Fibroblast of skin of abdomen (primary cell): ENCODE data around the gene C17orf107.
A peak's percentile ranks its signal among the peaks of the same experiment; 100 is the strongest.
"Not testable (repeated sequence)": the region's sequence is repeated elsewhere in the genome, so short reads cannot be mapped to it uniquely, and the experiment has no call there.

ENCODE experiments used
- DNase-seq: peaks from one replicate; pipeline ENCODE4 v3.0.0-alpha.2; 2013

Gene C17orf107

GRCh38 chr17:4901108-4901647, 1.8 kb downstream of the C17orf107 start:
- no peak for DNase-seq

- no peak for DNase-seq
Observed at GRCh38 chr17:4901648-4902344, 2.5 kb downstream of the C17orf107 start.

DNA sequence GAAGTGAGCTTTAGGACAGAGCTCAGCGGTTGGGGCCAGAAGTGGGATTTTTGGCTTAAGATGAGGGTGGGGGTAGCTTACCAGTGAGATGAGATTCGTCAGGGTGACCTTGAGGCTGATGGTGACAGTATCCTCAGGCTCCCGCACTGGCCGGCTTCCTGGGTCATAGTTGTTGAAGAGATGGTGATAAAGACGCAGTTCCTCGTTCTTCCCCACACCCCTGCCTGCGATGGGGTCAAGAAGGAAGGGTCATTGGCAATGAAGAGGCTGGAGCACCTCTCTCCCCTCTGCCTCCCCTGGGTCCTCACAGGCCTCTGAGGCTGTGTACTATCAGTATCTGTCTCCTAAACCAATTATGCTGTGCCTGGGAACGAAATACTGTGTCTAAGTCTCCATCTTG, 3.2 kb downstream of the C17orf107 start:
- no peak for DNase-seq

DNA sequence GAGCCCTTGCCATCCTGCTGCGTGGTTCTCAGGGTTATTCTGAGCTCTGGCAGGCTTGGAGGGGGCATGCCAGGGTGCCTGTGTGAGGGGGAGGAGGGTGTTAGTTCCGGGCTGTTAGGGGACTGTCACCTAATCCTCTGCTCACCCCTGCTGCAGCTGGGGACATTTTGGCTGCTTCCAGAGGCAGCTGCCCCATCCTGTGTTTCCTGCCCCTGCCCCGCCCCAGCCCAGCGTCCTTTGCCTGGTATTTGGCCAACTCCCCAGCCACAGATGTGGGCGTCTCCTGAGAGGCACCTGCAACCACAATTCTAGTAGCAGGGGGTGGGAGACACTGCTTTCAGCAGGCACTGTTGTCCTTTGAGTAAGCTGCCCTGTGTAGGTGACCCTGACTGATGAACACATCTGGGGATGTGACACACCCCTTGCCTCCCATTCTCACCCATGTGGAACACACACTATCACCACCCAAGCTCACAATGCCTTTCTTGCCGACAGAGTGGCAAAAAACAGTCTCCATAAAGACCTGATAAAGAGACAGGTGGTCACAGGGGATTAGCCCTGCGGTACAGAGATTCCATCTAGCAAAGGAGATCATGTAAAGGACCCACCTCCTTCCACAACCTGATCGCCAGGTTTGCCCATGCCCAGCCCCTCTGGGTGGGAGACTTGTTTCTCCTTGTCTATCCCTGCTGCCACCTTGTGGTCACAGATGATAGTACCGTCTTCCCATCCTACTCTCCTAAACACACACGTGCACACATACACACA, 3.9 kb downstream of the C17orf107 start, which contains the start of gene CHRNE:
TSS of gene CHRNE (minus strand) at position 48 of the 768 bp plus-strand sequence. CDS start at position 13, 35 bp downstream.
- peak; percentile 63 for DNase-seq

- DNase-seq: not testable (repeated sequence)
Observed at GRCh38 chr17:4906642-4907041, 7.3 kb downstream of the C17orf107 start.

- DNase-seq: no peak
Observed at GRCh38 chr17:4908301-4908700, 9.0 kb downstream of the C17orf107 start.

DNA sequence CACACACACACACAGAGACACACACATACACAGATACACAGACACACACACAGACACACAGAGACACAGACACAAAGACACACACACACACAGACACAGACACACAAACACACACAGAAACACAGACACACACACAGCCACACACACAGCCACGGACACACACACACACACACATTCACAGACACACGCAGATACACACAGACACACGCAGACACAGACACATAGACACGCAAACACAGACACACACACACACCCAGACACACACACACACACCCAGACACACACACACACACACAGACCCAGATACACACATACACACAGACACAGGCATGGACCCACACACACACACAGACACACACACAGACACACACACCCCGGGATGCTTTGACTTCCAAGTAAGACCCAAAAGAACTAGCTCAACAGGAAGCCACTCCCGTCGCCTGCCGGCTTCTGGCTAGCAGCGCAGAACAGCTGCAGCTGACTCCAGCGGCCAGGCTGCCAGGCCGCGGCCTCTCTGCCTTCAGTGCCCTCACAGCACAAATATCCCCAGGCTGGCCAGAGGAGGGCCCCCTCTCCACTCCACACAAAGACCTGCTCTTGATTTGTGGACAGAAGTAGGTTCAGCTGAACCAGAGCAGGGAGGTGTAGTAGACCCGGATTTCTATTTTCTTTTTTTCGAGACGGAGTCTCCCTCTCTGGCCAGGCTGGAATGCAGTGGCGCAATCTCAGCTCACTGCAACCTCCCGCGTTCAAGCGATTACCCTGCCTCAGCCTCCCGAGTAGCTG, 9.6 kb downstream of the C17orf107 start:
- DNase-seq: peak; percentile 89

GRCh38 chr17:4913994-4914393, 14.7 kb downstream of the C17orf107 start:
- no peak for DNase-seq

- DNase-seq: not testable (repeated sequence)
Observed at GRCh38 chr17:4914551-4914950, 15.2 kb downstream of the C17orf107 start.

- DNase-seq: no peak
Observed at GRCh38 chr17:4919511-4920047, 20.2 kb downstream of the C17orf107 start.

DNA sequence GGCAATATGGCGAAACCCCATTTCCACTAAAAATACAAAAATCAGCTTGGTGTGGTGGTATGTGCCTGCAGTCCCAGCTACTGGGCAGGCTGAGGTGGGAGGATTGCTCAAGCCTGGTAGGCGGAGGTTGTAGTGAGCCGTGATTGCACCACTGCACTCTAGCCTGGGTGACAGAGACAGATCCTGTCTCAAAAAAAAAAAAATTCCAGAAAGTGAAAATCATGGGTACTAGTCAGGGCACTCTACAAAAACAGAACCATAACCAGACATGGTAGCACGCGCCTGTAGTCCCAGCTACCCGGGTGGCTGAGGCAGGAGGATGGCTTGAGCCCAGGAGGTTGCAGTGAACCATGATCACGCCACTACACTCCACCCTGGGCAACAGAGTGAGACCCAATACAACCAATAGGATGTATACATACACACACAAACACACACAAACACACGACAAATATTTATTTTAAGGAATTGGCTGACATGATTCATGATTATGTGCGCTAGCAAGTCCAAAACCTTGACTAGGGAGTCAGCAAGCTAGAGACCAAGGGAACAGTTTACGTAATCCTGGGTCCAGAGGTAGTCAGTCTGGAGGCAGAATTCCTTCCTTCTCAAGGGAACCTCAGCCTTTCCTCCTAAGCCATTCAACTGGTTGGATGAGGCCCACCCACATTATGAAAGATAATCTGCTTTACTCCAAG, 21.2 kb downstream of the C17orf107 start:
- no peak for DNase-seq

- DNase-seq: no peak
Observed at GRCh38 chr17:4921320-4921719, 22.0 kb downstream of the C17orf107 start.

GRCh38 chr17:4926577-4927335, 27.4 kb downstream of the C17orf107 start:
- not testable (repeated sequence) for DNase-seq

GRCh38 chr17:4928881-4929280, 29.5 kb downstream of the C17orf107 start:
- no peak for DNase-seq

- no peak for DNase-seq
Observed at GRCh38 chr17:4931963-4932362, 32.6 kb downstream of the C17orf107 start, which contains the start of gene GP1BA. TSS of gene GP1BA (plus strand) at chr17:4932277. CDS start at chr17:4932605, 328 bp downstream.

DNA sequence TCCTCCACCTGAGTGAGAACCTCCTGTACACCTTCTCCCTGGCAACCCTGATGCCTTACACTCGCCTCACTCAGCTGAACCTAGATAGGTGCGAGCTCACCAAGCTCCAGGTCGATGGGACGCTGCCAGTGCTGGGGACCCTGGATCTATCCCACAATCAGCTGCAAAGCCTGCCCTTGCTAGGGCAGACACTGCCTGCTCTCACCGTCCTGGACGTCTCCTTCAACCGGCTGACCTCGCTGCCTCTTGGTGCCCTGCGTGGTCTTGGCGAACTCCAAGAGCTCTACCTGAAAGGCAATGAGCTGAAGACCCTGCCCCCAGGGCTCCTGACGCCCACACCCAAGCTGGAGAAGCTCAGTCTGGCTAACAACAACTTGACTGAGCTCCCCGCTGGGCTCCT, 33.4 kb downstream of the C17orf107 start:
- no peak for DNase-seq

DNA sequence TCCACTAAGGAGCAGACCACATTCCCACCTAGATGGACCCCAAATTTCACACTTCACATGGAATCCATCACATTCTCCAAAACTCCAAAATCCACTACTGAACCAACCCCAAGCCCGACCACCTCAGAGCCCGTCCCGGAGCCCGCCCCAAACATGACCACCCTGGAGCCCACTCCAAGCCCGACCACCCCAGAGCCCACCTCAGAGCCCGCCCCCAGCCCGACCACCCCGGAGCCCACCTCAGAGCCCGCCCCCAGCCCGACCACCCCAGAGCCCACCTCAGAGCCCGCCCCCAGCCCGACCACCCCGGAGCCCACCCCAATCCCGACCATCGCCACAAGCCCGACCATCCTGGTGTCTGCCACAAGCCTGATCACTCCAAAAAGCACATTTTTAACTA, 34.3 kb downstream of the C17orf107 start:
- no peak for DNase-seq

DNA sequence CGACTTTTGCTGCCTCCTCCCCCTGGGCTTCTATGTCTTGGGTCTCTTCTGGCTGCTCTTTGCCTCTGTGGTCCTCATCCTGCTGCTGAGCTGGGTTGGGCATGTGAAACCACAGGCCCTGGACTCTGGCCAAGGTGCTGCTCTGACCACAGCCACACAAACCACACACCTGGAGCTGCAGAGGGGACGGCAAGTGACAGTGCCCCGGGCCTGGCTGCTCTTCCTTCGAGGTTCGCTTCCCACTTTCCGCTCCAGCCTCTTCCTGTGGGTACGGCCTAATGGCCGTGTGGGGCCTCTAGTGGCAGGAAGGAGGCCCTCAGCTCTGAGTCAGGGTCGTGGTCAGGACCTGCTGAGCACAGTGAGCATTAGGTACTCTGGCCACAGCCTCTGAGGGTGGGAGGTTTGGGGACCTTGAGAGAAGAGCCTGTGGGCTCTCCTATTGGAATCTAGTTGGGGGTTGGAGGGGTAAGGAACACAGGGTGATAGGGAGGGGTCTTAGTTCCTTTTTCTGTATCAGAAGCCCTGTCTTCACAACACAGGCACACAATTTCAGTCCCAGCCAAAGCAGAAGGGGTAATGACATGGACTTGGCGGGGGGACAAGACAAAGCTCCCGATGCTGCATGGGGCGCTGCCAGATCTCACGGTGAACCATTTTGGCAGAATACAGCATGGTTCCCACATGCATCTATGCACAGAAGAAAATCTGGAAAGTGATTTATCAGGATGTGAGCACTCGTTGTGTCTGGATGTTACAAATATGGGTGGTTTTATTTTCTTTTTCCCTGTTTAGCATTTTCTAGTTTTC, 35.0 kb downstream of the C17orf107 start:
- peak; percentile 40 for DNase-seq

GRCh38 chr17:4935650-4936049, 36.3 kb downstream of the C17orf107 start:
- DNase-seq: no peak

GRCh38 chr17:4936436-4936835, 37.1 kb downstream of the C17orf107 start:
- no peak for DNase-seq
